Mucosa of stomach (tissue), 1 donor: Measurements from ENCODE around the gene JAGN1.
A peak's percentile ranks its signal among the peaks of the same experiment; 100 is the strongest.
"Not testable (repeated sequence)": the region's sequence is repeated elsewhere in the genome, so short reads cannot be mapped to it uniquely, and the experiment has no call there.

ENCODE experiments used
- H3K27me3 ChIP-seq: one replicate; pipeline ENCODE4 v1.7.0; 2013; ENCODE audit warnings: mild to moderate bottlenecking, low read length; ENCODE audit not compliant: control insufficient read depth, insufficient read depth
- H3K36me3 ChIP-seq: one replicate; pipeline ENCODE4 v1.7.0; 2013; ENCODE audit warnings: low read length; ENCODE audit not compliant: control insufficient read depth, insufficient read depth
- H3K4me1 ChIP-seq: one replicate; pipeline ENCODE4 v1.7.0; 2013; ENCODE audit warnings: mild to moderate bottlenecking, low read length; ENCODE audit not compliant: control insufficient read depth, insufficient read depth
- H3K4me3 ChIP-seq: one replicate; pipeline ENCODE4 v1.7.0; 2013; ENCODE audit warnings: low read length
- H3K9ac ChIP-seq: one replicate; pipeline ENCODE4 v1.7.0; 2013; ENCODE audit warnings: mild to moderate bottlenecking, low read length, moderate library complexity
- H3K9me3 ChIP-seq: one replicate; pipeline ENCODE4 v1.7.0; 2013; ENCODE audit warnings: mild to moderate bottlenecking, low read length, moderate library complexity; ENCODE audit not compliant: control insufficient read depth
- donor health status: Pancreatic carcinoma.

JAGN1 gene

GRCh38 chr3:9891072-9891622 lies 737 bp downstream of the JAGN1 start:
- H3K9me3 ChIP-seq = no peaks in the 10 kb centered on the region
- peak overlapping the region; percentile 99 for H3K9ac ChIP-seq
- peaks cover 22% of the 10 kb centered on the region for H3K4me1 ChIP-seq
- peaks cover 13% of the 10 kb centered on the region for H3K36me3 ChIP-seq
- H3K4me3 ChIP-seq = peak overlapping the region; percentile 98
- no peaks in the 10 kb centered on the region for H3K27me3 ChIP-seq

- Histone ChIP-seq H3K9me3 (no peaks in the 10 kb centered on the region), H3K27me3 (no peaks in the 10 kb centered on the region), H3K4me3 (no peak overlapping the region), H3K9ac (no peak overlapping the region), H3K4me1 (peaks cover 44% of the 10 kb centered on the region), H3K36me3 (peaks cover 13% of the 10 kb centered on the region)
These were observed 3.3 kb downstream of the JAGN1 start for GRCh38 chr3:9893739-9894138.

- not testable (repeated sequence) for H3K4me3 ChIP-seq, H3K27me3 ChIP-seq, H3K9me3 ChIP-seq, H3K9ac ChIP-seq
- Histone ChIP-seq H3K36me3 (peaks cover 13% of the 10 kb centered on the region), H3K4me1 (peaks cover 61% of the 10 kb centered on the region)
These were observed 5.3 kb downstream of the JAGN1 start for GRCh38 chr3:9895715-9896114.

DNA sequence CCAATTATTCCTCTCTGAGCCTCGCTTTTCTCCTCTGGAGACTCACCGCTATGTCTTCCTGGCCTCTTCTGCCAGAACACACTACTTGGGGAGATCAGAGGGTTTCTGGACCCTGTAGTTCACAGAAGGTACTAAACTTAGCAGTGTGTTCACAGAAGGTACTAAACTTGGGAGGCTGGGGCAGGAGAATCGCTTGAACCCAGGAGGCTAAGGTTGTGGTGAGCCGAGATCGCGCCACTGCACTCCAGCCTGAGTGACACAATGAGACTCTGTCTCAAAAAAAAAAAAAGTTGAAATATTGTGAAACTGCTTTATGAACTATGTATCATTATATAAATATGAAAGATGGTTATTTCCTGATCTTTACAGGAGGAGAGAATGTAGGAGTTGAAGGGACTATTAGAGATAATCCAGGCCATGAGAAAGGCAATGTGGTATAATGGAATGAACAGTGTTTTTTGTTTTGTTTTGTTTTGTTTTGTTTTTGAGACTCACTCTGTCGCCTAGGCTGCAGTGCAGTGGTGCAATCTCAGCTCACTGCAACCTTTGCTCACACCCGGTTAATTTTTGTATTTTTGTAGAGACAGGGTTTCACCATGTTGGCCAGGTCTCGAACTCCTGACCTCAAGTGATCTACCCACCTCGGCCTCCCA lies 6.5 kb downstream of the JAGN1 start:
- H3K9ac ChIP-seq, H3K9me3 ChIP-seq, H3K4me3 ChIP-seq, H3K27me3 ChIP-seq: not testable (repeated sequence)
- peaks cover 67% of the 10 kb centered on the region for H3K4me1 ChIP-seq
- peaks cover 13% of the 10 kb centered on the region for H3K36me3 ChIP-seq

- Histone ChIP-seq H3K9me3 (no peaks in the 10 kb centered on the region), H3K4me3 (no peak overlapping the region), H3K36me3 (peaks cover 10% of the 10 kb centered on the region), H3K4me1 (peaks cover 70% of the 10 kb centered on the region), H3K9ac (peak overlapping the region; percentile 43), H3K27me3 (no peaks in the 10 kb centered on the region)
These were observed 7.3 kb downstream of the JAGN1 start for GRCh38 chr3:9897408-9898372.

GRCh38 chr3:9898467-9899241 lies 8.2 kb downstream of the JAGN1 start:
- Histone ChIP-seq H3K27me3 (no peaks in the 10 kb centered on the region), H3K4me1 (peaks cover 60% of the 10 kb centered on the region), H3K9me3 (no peaks in the 10 kb centered on the region), H3K9ac (peak overlapping the region; percentile 58), H3K36me3 (peaks cover under 1% of the 10 kb centered on the region), H3K4me3 (peak overlapping the region; percentile 53)

GRCh38 chr3:9899289-9899791 lies 8.9 kb downstream of the JAGN1 start:
- Histone ChIP-seq H3K9me3 (no peaks in the 10 kb centered on the region), H3K9ac (peak overlapping the region; percentile 58), H3K4me1 (peaks cover 62% of the 10 kb centered on the region), H3K4me3 (peak overlapping the region; percentile 53), H3K27me3 (no peaks in the 10 kb centered on the region), H3K36me3 (no peaks in the 10 kb centered on the region)

- H3K9ac ChIP-seq, H3K27me3 ChIP-seq, H3K9me3 ChIP-seq, H3K36me3 ChIP-seq, H3K4me3 ChIP-seq: not testable (repeated sequence)
- peaks cover 59% of the 10 kb centered on the region for H3K4me1 ChIP-seq
These were observed 10.6 kb downstream of the JAGN1 start for GRCh38 chr3:9900965-9901415.

GRCh38 chr3:9901967-9902366 lies 11.6 kb downstream of the JAGN1 start:
- Histone ChIP-seq H3K4me1 (peaks cover 50% of the 10 kb centered on the region), H3K27me3 (no peaks in the 10 kb centered on the region), H3K9ac (peak overlapping the region; percentile 90), H3K9me3 (no peaks in the 10 kb centered on the region), H3K36me3 (no peaks in the 10 kb centered on the region), H3K4me3 (no peak overlapping the region)

- peaks cover 44% of the 10 kb centered on the region for H3K4me1 ChIP-seq
- H3K27me3 ChIP-seq = no peaks in the 10 kb centered on the region
- no peaks in the 10 kb centered on the region for H3K9me3 ChIP-seq
- H3K36me3 ChIP-seq = no peaks in the 10 kb centered on the region
- peak within 1 kb of the TSS; percentile 90 for H3K9ac ChIP-seq
- peak within 1 kb of the TSS; percentile 3 for H3K4me3 ChIP-seq
These were observed 12.2 kb downstream of the JAGN1 start, which contains the start of gene IL17RE for GRCh38 chr3:9902372-9903237. TSS of gene IL17RE (plus strand) at chr3:9902848. CDS start at chr3:9902933, 85 bp downstream.

DNA sequence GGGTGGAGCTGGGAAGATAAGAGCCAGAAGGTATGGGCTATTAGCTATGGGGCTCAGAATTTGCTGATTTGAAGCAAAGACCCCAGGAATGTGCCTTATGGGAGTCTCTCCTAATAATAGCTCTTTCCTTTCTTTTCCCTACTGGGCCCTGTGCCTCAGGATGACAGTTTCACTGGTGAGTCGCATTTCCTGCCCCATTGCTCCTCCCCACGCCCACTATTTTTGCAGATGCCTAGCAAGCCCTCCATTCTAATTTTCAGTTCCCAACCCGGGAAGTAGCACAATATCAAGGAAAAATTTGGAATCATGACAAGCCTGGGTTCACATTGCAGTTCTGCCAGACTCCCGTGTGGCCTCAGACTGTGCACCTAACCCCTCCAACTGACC lies 12.8 kb downstream of the JAGN1 start:
- Histone ChIP-seq H3K9ac (peak overlapping the region; percentile 90), H3K36me3 (peaks cover 3% of the 10 kb centered on the region), H3K27me3 (no peaks in the 10 kb centered on the region), H3K9me3 (no peaks in the 10 kb centered on the region), H3K4me3 (peak overlapping the region; percentile 3), H3K4me1 (peaks cover 40% of the 10 kb centered on the region)
